ENCODE data around the gene SEPTIN1.
A peak's percentile ranks its signal among the peaks of the same experiment; 100 is the strongest.

SEPTIN1 gene

GRCh38 chr16:30382111-30382881 lies at the start of gene SEPTIN1:
TSS of gene SEPTIN1 (minus strand) at chr16:30382561. CDS start at chr16:30382542, 19 bp downstream.
- DNase-seq = no peak

- no peak for DNase-seq
Observed at GRCh38 chr16:30430428-30430970, 48.1 kb upstream of the SEPTIN1 start.

GRCh38 chr16:30429678-30430427 lies 47.5 kb upstream of the SEPTIN1 start, which contains the start of gene DCTPP1:
TSS of gene DCTPP1 (minus strand) at chr16:30430030. CDS start at chr16:30429980, 50 bp downstream.
- peak; percentile 99 for DNase-seq

- DNase-seq = no peak
Observed at GRCh38 chr16:30429418-30429677, 47.0 kb upstream of the SEPTIN1 start.

- DNase-seq = no peak
Observed at GRCh38 chr16:30428055-30428454, 45.7 kb upstream of the SEPTIN1 start.

GRCh38 chr16:30421010-30421409 lies 38.6 kb upstream of the SEPTIN1 start:
- no peak for DNase-seq

- no peak for DNase-seq
Observed at GRCh38 chr16:30418350-30419181, 36.2 kb upstream of the SEPTIN1 start.

GRCh38 chr16:30417529-30418349 lies 35.4 kb upstream of the SEPTIN1 start:
- DNase-seq = peak; percentile 35

- no peak for DNase-seq
Observed at GRCh38 chr16:30416624-30417528, 34.5 kb upstream of the SEPTIN1 start.

GRCh38 chr16:30416047-30416603 lies 33.8 kb upstream of the SEPTIN1 start:
- DNase-seq = no peak

- DNase-seq = no peak
Observed at GRCh38 chr16:30414159-30414558, 31.8 kb upstream of the SEPTIN1 start.

- no peak for DNase-seq
Observed at GRCh38 chr16:30413112-30413806, 30.9 kb upstream of the SEPTIN1 start.

- peak; percentile 50 for DNase-seq
Observed at GRCh38 chr16:30409125-30410060, 27.0 kb upstream of the SEPTIN1 start.

- no peak for DNase-seq
Observed at GRCh38 chr16:30407804-30408534, 25.6 kb upstream of the SEPTIN1 start.

GRCh38 chr16:30407102-30407803 lies 24.9 kb upstream of the SEPTIN1 start, which contains the start of gene ZNF771:
TSS of gene ZNF771 (plus strand) at chr16:30407606. CDS start at chr16:30408054, 448 bp downstream.
- DNase-seq = peak; percentile 43

GRCh38 chr16:30406795-30407101 lies 24.4 kb upstream of the SEPTIN1 start:
- no peak for DNase-seq

GRCh38 chr16:30401768-30402425 lies 19.5 kb upstream of the SEPTIN1 start:
- DNase-seq = no peak

Data from NCI-H1436 treated with DMSO at 0.1 percent for 48 hours (cell line).